CD4-positive, alpha-beta T cell (primary cell): ENCODE data around the gene CYB5R3. TPM values are rescaled to one million over a fixed set of nuclear protein-coding genes. Genes with fewer than 3 reads are reported as not detected.
"Not testable (repeated sequence)": the region's sequence is repeated elsewhere in the genome, so short reads cannot be mapped to it uniquely, and the experiment has no call there.

ENCODE experiments used
- ATAC-seq: fragments of 200-7000 bp; cut with Tn5 transposase; one replicate; pipeline ENCODE4 v1.10.0; 2022; ENCODE audit warnings: mild to moderate bottlenecking; ENCODE audit not compliant: poor library complexity
- CTCF ChIA-PET: fragments of 350-600 bp; sonication (Branson Sonifier 250); formaldehyde crosslinking; loops from one replicate; lab custom pipeline; 2021; ENCODE audit warnings: antibody characterized with exemption, inconsistent platforms; lab: Charles Lee
- POLR2A ChIA-PET: fragments of 350-600 bp; sonication (Branson Sonifier 250); formaldehyde crosslinking; loops from one replicate; lab custom pipeline; 2021; ENCODE audit warnings: antibody characterized with exemption, inconsistent platforms; lab: Charles Lee
- DNase-seq, 14 experiments: peaks; one replicate each; pipeline ENCODE4 v3.0.0-alpha.2; 2013 to 2020; ENCODE audit warnings: mixed read lengths in 2 of 14
- H3K27ac ChIP-seq, 2 donors: one replicate each; pipeline versions ENCODE4 v1.5.1 to v1.7.0; 2013; ENCODE audit warnings: low read length in 2 of 2, low read depth in 1 of 2, mild to moderate bottlenecking in 1 of 2
- H3K27me3 ChIP-seq, 2 experiments: 1 replicate in 1 of 2; 2 replicates in 1 of 2; pipeline versions ENCODE4 v1.6.1 to v1.7.0; 2013; ENCODE audit warnings: low read length in 2 of 2, control low read depth in 1 of 2, mild to moderate bottlenecking in 1 of 2, moderate library complexity in 1 of 2; ENCODE audit not compliant: insufficient read depth in 2 of 2, control insufficient read depth in 1 of 2
- H3K36me3 ChIP-seq: one replicate; pipeline ENCODE4 v1.6.1; 2013; ENCODE audit warnings: low read length, control low read depth; ENCODE audit not compliant: insufficient read depth
- H3K4me1 ChIP-seq: one replicate; pipeline ENCODE4 v1.6.1; 2013; ENCODE audit warnings: low read length, control low read depth; ENCODE audit not compliant: insufficient read depth
- H3K4me3 ChIP-seq: one replicate; pipeline ENCODE4 v1.5.1; 2013; ENCODE audit warnings: mild to moderate bottlenecking, low read length, moderate library complexity
- H3K9me3 ChIP-seq, 2 experiments: 1 replicate in 1 of 2; 2 replicates in 1 of 2; pipeline versions ENCODE4 v1.6.1 to v1.7.0; 2013; ENCODE audit warnings: low read length in 2 of 2, mild to moderate bottlenecking in 2 of 2, control low read depth in 1 of 2, moderate library complexity in 1 of 2; ENCODE audit not compliant: control insufficient read depth in 1 of 2, insufficient read depth in 1 of 2
- H3K27ac Mint-ChIP-seq: one replicate; pipeline ENCODE4 v1.8.0; 2020; ENCODE audit warnings: mixed read lengths
- H3K27me3 Mint-ChIP-seq: one replicate; pipeline ENCODE4 v1.8.0; 2021; ENCODE audit warnings: mixed read lengths
- H3K36me3 Mint-ChIP-seq: one replicate; pipeline ENCODE4 v1.8.0; 2021; ENCODE audit warnings: low read depth, mixed read lengths
- H3K4me1 Mint-ChIP-seq: one replicate; pipeline ENCODE4 v1.8.0; 2021; ENCODE audit warnings: low read depth, mixed read lengths
- H3K4me3 Mint-ChIP-seq: one replicate; pipeline ENCODE4 v1.8.0; 2020; ENCODE audit warnings: mild to moderate bottlenecking, mixed read lengths
- H3K9me3 Mint-ChIP-seq: one replicate; pipeline ENCODE4 v1.8.0; 2020; ENCODE audit warnings: mixed read lengths
- intact Hi-C, 2 experiments: fragments of 100-400 bp; cut with DNase I in 1 of 2; cut with micrococcal nuclease in 1 of 2; formaldehyde crosslinking; loops; one replicate each; pipeline versions ENCODE4 v1.15.1 to v1.9.0; 2023 to 2025; cut with DNase I, micrococcal nuclease
- total RNA-seq, 174 experiments: library from RNA in 2 of 174; stranded (reverse) in 2 of 174; gene quantifications; one replicate each; pipeline ENCODE4 v1.2.3 and lab custom pipeline; 2021 to 2026
- TF ChIP-seq, protein P1 (sequence below): fragments of 200-600 bp; IDR thresholded peaks from one replicate; pipeline ENCODE4 v1.8.0; 2022; ENCODE audit warnings: antibody characterized with exemption, mild to moderate bottlenecking

The CYB5R3 gene
- total RNA-seq, 2 experiments from 2014 or later: 39.8 to 41.2 TPM

DNA sequence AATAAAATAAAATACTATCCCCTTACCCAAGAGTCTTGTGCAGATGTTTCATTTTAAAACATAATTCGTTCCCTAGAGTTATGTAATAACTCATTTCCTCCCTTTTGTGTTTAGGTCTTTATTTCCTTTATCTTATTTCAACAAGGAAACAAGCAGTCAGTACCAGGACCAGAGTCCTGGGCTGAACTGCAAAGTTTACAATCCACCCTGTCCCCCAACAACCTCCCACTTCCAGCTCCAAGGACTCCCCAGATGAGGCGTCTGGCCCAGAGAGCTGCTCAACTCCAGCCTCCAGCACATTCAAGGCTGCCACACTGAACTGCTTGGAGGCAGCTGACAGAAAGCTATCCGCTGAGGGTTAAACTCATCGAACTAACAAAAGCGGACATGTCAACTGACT lies 39.0 kb downstream of the CYB5R3 start:
- Mint-ChIP-seq H3K27ac (peak overlapping the region; percentile 55), H3K4me1 (peaks cover 67% of the 10 kb centered on the region), H3K27me3 (no peaks in the 10 kb centered on the region), H3K9me3 (no peaks in the 10 kb centered on the region), H3K4me3 (peak overlapping the region; percentile 36), H3K36me3 (peaks cover 79% of the 10 kb centered on the region)
- peaks cover 69% of the 10 kb centered on the region for H3K4me1 ChIP-seq
- H3K4me3 ChIP-seq: no peak overlapping the region
- ChIA-PET CTCF (no interaction called here), POLR2A (no interaction called here)
- ATAC-seq: no peak
- H3K27ac ChIP-seq: no peak overlapping the region
- TF ChIP-seq, protein P1, sequence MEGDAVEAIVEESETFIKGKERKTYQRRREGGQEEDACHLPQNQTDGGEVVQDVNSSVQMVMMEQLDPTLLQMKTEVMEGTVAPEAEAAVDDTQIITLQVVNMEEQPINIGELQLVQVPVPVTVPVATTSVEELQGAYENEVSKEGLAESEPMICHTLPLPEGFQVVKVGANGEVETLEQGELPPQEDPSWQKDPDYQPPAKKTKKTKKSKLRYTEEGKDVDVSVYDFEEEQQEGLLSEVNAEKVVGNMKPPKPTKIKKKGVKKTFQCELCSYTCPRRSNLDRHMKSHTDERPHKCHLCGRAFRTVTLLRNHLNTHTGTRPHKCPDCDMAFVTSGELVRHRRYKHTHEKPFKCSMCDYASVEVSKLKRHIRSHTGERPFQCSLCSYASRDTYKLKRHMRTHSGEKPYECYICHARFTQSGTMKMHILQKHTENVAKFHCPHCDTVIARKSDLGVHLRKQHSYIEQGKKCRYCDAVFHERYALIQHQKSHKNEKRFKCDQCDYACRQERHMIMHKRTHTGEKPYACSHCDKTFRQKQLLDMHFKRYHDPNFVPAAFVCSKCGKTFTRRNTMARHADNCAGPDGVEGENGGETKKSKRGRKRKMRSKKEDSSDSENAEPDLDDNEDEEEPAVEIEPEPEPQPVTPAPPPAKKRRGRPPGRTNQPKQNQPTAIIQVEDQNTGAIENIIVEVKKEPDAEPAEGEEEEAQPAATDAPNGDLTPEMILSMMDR: no peak
- H3K9me3 ChIP-seq: no peaks in the 10 kb centered on the region
- intact Hi-C loops: loop anchor here in 1 of 2 experiments (5.0 to 10.0 kb wide), 2 partner anchors 88 to 535 kb away; partner anchors contain the start of genes NAGA, PHETA2 and SMDT1
- H3K36me3 ChIP-seq: peaks cover 53% of the 10 kb centered on the region
- H3K27me3 ChIP-seq: no peaks in the 10 kb centered on the region
- DNase-seq: no peak

DNA sequence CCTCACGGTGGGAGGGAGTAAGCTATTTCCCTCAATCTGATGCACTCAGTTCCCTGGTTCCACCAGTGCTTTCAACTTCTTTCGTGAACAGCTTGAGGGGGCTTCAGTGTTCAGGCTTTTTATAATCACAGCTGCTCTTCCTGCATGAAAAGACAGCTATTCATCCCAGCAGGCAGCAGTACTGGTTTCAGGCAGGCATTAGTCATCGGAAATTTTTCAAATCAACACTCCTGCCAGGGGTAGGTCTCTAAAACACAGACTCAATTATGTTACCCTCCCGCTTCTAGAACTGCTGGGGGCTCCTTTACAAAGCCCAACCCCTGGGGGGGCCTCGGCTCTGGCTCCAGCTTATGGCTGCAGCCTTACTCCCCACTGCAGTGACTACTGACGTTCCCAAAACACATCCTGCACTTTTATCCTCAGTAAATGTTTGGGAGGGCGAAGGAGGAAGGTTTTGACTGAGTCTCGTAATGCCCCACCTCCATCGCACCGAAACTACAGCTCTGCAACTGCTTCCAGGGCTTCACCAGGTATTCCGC lies 40.3 kb downstream of the CYB5R3 start:
- POLR2A ChIA-PET: no interaction called here
- TF ChIP-seq, protein P1: no peak
- Mint-ChIP-seq H3K27ac (no peak overlapping the region), H3K27me3 (no peaks in the 10 kb centered on the region), H3K4me3 (no peak overlapping the region), H3K36me3 (peaks cover 79% of the 10 kb centered on the region), H3K4me1 (peaks cover 68% of the 10 kb centered on the region), H3K9me3 (no peaks in the 10 kb centered on the region)
- H3K27me3 ChIP-seq: no peaks in the 10 kb centered on the region
- H3K27ac ChIP-seq: no peak overlapping the region
- intact Hi-C loops: no loop called here
- DNase-seq (no peak), ATAC-seq (no peak)
- no peak overlapping the region for H3K4me3 ChIP-seq
- CTCF ChIA-PET: no interaction called here
- H3K36me3 ChIP-seq: peaks cover 61% of the 10 kb centered on the region
- H3K4me1 ChIP-seq: peaks cover 74% of the 10 kb centered on the region
- H3K9me3 ChIP-seq: no peaks in the 10 kb centered on the region

DNA sequence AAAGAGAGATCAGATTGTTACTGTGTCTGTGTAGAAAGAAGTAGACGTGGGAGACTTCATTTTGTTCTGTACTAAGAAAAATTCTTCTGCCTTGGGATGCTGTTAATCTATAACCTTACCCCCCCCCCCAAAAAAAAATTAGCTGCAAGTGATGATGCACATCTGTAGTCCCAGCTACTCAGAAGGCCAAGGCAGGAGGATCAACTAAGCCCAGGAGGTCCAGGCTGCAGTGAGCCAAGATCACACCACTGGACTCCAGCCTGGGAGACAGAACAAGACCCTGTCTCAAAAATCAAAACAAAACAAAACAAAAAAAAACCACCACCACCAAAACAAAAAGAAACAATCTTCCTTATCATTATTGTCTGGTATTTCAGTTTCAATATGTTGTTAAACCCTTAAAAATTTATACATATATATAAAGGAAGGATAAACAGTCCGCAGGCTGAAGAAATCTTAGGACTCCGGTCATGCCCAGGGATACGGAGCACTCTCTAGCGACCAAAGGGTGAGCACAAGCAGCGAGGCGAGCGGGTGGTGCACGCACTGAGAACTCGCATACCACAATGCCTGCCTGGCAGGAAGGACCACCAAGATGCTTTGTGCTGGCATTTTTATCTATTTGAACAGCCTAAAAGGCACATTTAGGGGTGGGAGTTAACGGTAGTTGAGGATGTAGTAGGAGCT lies 40.9 kb downstream of the CYB5R3 start:
- Mint-ChIP-seq H3K27me3 (no peaks in the 10 kb centered on the region), H3K4me1 (peaks cover 68% of the 10 kb centered on the region), H3K4me3 (no peak overlapping the region), H3K27ac (no peak overlapping the region), H3K9me3 (no peaks in the 10 kb centered on the region), H3K36me3 (peaks cover 82% of the 10 kb centered on the region)
- ChIA-PET POLR2A (no interaction called here), CTCF (no interaction called here)
- Histone ChIP-seq H3K36me3 (peaks cover 64% of the 10 kb centered on the region), H3K9me3 (no peaks in the 10 kb centered on the region), H3K4me1 (peaks cover 68% of the 10 kb centered on the region), H3K27ac (no peak overlapping the region), H3K4me3 (no peak overlapping the region), H3K27me3 (no peaks in the 10 kb centered on the region)
- TF ChIP-seq, protein P1: no peak
- no peak for DNase-seq
- no peak for ATAC-seq
- intact Hi-C loops: no loop called here

DNA sequence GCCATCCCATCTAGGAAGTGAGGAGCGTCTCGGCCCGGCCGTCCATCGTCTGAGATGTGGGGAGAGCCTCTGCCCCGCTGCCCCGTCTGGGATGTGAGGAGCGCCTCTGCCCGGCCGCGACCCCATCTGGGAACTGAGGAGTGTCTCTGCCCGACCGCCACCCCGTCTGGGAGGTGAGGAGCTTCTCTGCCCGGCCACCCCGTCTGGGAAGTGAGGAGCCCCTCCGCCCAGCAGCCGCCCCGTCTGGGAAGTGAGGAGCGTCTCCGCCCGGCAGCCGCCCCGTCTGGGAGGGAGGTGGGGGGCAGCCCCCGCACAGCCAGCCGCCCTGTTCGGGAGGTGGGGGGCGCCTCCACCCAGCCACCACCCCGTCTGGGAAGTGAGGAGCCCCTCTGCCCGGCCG lies 41.6 kb downstream of the CYB5R3 start:
- H3K9me3 ChIP-seq, H3K27ac ChIP-seq, CTCF ChIA-PET, H3K9me3 Mint-ChIP-seq, ATAC-seq, H3K27me3 ChIP-seq, DNase-seq, H3K4me3 ChIP-seq, POLR2A ChIA-PET, H3K27me3 Mint-ChIP-seq, H3K27ac Mint-ChIP-seq, H3K4me3 Mint-ChIP-seq, intact Hi-C loops: not testable (repeated sequence)
- Mint-ChIP-seq H3K36me3 (peaks cover 83% of the 10 kb centered on the region), H3K4me1 (peaks cover 68% of the 10 kb centered on the region)
- Histone ChIP-seq H3K4me1 (peaks cover 62% of the 10 kb centered on the region), H3K36me3 (peaks cover 67% of the 10 kb centered on the region)
